ENCODE measurements around the gene MTHFR. TPM values are rescaled to one million over a fixed set of nuclear protein-coding genes. Genes with fewer than 3 reads are reported as not detected.
A peak's percentile ranks its signal among the peaks of the same experiment; 100 is the strongest.

The MTHFR gene
- total RNA-seq, 1 donor from 2014 or later = 23.3 TPM

DNA sequence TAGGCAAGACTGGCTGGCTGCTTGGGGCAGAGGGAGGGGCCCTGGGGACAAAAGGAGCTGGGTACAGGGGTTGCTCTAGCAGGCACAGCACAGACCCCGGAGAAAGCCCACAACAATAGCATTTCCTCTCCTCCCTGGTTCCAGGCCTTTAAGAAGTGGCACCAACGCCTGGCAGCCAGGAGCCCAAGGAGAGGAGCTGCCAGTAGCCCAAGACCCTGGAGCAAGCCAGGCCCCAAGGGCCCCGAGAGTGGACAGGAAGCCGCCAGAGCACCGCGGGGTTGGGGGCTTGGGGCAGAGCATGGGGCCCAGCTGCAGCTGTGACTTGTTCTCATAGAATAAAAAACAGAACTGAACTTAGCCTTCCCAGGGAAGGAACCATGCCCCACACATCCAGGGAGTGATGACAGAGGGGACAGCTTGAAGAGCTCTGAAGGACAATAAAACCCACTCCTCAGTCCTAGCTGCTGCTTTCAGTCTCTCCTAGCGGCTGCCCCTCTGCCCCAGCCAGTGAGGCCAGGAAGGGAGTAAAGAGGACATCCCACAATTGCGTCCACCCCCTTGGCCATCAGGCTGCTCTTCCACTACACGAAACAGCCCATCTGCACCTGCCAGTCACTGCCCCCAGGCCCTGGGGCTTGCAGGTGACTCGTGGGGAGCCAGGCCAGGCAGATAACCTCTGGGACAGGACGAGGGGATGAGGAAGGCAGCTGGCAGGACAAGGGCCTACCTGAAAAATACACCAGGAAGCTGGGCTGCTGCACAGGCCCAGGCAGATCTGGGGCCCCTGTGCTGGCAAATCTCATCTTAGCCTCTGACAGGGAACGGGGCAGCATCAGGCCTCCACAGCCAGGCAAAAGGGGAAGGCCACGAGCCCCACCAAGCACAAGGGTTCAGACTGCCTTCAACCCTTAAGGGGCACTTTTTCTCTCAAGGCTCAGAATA is 16.4 kb downstream of the MTHFR start:
- H3K36me3 Mint-ChIP-seq (ENCODE audit: low read depth) = peaks cover 9% of the 10 kb centered on the region
- TF ChIP-seq, protein P1, sequence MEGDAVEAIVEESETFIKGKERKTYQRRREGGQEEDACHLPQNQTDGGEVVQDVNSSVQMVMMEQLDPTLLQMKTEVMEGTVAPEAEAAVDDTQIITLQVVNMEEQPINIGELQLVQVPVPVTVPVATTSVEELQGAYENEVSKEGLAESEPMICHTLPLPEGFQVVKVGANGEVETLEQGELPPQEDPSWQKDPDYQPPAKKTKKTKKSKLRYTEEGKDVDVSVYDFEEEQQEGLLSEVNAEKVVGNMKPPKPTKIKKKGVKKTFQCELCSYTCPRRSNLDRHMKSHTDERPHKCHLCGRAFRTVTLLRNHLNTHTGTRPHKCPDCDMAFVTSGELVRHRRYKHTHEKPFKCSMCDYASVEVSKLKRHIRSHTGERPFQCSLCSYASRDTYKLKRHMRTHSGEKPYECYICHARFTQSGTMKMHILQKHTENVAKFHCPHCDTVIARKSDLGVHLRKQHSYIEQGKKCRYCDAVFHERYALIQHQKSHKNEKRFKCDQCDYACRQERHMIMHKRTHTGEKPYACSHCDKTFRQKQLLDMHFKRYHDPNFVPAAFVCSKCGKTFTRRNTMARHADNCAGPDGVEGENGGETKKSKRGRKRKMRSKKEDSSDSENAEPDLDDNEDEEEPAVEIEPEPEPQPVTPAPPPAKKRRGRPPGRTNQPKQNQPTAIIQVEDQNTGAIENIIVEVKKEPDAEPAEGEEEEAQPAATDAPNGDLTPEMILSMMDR (IDR thresholded peaks at IDR 0.05) = no peak
- no peaks in the 10 kb centered on the region for H3K27me3 Mint-ChIP-seq (ENCODE audit: low read depth)
- peak overlapping the region; percentile 27 for H3K27ac Mint-ChIP-seq (ENCODE audit: unreplicated experiment)
- H3K9me3 Mint-ChIP-seq (ENCODE audit: low read depth) = no peaks in the 10 kb centered on the region
- no peak for DNase-seq (ENCODE audit: low spot score)
- no peak overlapping the region for H3K4me3 Mint-ChIP-seq (ENCODE audit: unreplicated experiment)
- H3K4me1 Mint-ChIP-seq (ENCODE audit: low read depth) = peaks cover 42% of the 10 kb centered on the region

DNA sequence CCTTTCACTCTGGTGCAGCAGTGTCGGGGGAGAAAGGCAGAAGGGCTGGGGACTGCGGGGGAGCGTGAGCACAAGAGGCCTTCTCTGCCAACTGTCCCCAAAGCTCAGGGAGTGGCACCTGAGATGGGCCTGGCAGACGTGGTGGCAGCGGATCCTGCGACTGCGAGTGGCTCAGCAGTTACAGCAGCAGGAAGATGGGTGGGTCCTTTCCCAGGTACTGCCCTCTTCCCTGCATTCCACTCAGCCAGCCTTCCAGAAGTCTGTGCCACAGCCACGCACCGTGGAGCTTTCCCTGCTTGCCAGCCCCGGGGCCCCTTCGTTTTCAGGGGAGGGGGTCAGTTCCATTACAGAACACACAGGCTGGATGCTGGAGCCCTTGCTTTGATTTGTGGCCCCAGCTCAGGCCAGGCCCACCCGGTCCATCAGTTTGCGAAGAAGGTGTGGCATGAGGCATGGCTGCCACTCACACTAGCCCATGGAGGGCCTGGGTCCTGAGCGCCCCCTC is 17.2 kb downstream of the MTHFR start:
- TF ChIP-seq, protein P1 (IDR thresholded peaks at IDR 0.05) = no peak
- no peak for DNase-seq (ENCODE audit: low spot score)
- Mint-ChIP-seq H3K36me3 (ENCODE audit: low read depth) (peaks cover 7% of the 10 kb centered on the region), H3K4me3 (ENCODE audit: unreplicated experiment) (no peak overlapping the region), H3K9me3 (ENCODE audit: low read depth) (no peaks in the 10 kb centered on the region), H3K27me3 (ENCODE audit: low read depth) (no peaks in the 10 kb centered on the region), H3K4me1 (ENCODE audit: low read depth) (peaks cover 42% of the 10 kb centered on the region), H3K27ac (ENCODE audit: unreplicated experiment) (peak overlapping the region; percentile 36)

DNA sequence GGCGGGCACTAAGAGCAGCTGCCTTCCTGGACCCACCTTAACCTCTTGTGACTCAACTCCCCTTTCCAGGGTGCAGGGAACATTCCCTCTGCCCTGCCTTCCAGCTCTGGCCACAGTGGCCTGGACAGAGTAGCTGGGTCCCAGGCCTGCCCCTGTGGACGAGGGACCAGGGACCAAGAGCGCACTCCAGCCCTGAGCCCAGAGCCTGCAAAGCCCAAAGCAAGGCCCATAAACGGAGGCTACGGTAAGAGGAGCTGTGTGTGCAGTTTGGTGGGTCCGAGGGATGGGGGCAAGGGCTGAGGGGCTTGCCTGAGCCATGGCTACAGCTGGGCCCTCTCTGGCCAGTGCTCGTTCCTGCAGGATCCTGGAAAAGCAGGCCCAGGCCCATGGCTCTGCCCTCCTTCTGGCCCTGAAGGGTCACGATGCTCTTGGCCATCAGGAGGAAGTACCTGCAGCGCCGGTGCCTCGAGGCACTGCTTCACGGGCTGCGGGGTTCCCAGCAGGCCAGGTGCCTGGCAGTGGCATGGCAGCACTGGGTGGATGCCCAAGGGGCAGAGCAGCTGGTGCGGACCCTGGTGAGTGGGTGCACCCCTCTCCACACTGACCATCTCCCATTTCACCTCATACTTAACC is 17.8 kb downstream of the MTHFR start:
- Mint-ChIP-seq H3K36me3 (ENCODE audit: low read depth) (peaks cover 7% of the 10 kb centered on the region), H3K4me3 (ENCODE audit: unreplicated experiment) (peak overlapping the region; percentile 22), H3K4me1 (ENCODE audit: low read depth) (peaks cover 42% of the 10 kb centered on the region), H3K27ac (ENCODE audit: unreplicated experiment) (peak overlapping the region; percentile 66), H3K9me3 (ENCODE audit: low read depth) (no peaks in the 10 kb centered on the region), H3K27me3 (ENCODE audit: low read depth) (no peaks in the 10 kb centered on the region)
- no peak for DNase-seq (ENCODE audit: low spot score)
- TF ChIP-seq, protein P1 (IDR thresholded peaks at IDR 0.05) = no peak

DNA sequence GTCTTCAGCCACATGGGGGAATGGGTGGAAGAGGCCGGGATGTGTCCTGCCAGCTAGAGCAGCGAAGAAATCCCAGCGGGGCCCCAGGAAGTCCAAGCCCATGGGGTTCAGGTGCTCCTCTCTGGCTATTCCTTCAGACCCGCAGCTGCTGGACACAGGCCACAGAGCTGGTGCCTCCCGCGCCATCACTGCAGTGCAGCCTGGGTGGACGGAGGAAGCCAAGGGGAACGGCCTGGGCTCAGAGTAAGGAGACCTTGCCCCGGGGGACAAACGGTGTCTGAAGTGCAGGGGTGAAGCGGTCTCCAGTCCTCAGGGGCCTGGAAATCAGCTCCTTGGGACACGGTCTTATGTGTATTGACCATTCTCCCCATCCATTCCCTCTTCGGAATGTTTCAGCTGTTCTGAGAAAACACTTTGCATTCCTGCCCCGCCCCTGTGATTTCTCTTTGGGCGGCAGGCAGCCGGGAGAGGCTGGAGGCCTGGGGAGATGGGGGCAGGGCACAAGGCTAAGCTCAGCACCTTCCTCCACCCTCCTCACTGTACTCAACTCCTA is 18.4 kb downstream of the MTHFR start:
- Mint-ChIP-seq H3K27ac (ENCODE audit: unreplicated experiment) (peak overlapping the region; percentile 70), H3K4me1 (ENCODE audit: low read depth) (peaks cover 42% of the 10 kb centered on the region), H3K9me3 (ENCODE audit: low read depth) (no peaks in the 10 kb centered on the region), H3K27me3 (ENCODE audit: low read depth) (no peaks in the 10 kb centered on the region), H3K36me3 (ENCODE audit: low read depth) (peaks cover 5% of the 10 kb centered on the region), H3K4me3 (ENCODE audit: unreplicated experiment) (peak overlapping the region; percentile 22)
- TF ChIP-seq, protein P1 (IDR thresholded peaks at IDR 0.05) = no peak
- no peak for DNase-seq (ENCODE audit: low spot score)

DNA sequence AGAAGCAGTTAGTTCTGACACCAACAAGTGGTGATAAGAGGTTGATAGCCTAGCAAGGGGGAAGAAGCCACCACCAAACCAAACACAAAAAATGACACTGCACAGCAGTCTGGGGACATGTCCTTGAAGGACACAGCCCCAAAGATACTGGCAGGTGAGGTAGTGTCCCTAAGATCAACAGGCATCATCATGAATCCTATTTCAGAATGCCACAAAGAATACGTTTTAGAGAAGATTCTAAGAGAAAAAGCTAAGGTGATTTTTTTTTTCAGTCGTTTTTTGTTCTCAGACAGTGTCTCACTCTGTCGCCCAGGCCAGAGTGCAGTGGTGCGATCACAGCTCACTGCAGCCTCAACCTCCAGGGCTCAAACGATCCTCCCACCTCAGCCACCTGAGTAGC is 19.6 kb downstream of the MTHFR start:
- H3K9me3 Mint-ChIP-seq (ENCODE audit: low read depth) = no peaks in the 10 kb centered on the region
- peaks cover 3% of the 10 kb centered on the region for H3K36me3 Mint-ChIP-seq (ENCODE audit: low read depth)
- H3K27me3 Mint-ChIP-seq (ENCODE audit: low read depth) = no peaks in the 10 kb centered on the region
- DNase-seq (ENCODE audit: low spot score) = no peak
- no peak overlapping the region for H3K4me3 Mint-ChIP-seq (ENCODE audit: unreplicated experiment)
- peaks cover 33% of the 10 kb centered on the region for H3K4me1 Mint-ChIP-seq (ENCODE audit: low read depth)
- no peak overlapping the region for H3K27ac Mint-ChIP-seq (ENCODE audit: unreplicated experiment)
- TF ChIP-seq, protein P1 (IDR thresholded peaks at IDR 0.05) = no peak
